NCI-H510A (cell line): ENCODE results near the gene IGFL2.
"Not testable (repeated sequence)": the region's sequence is repeated elsewhere in the genome, so short reads cannot be mapped to it uniquely, and the experiment has no call there.

ENCODE experiments used
- DNase-seq: peaks from one replicate; lab custom pipeline; 2025; lab: John Stamatoyannopoulos, UW

The IGFL2 gene

GRCh38 chr19:46189971-46190888 lies 42.2 kb downstream of the IGFL2 start:
- DNase-seq = no peak

GRCh38 chr19:46191356-46191755 lies 43.3 kb downstream of the IGFL2 start:
- no peak for DNase-seq

GRCh38 chr19:46191972-46192371 lies 43.9 kb downstream of the IGFL2 start:
- DNase-seq = no peak

GRCh38 chr19:46192626-46192991 lies 44.6 kb downstream of the IGFL2 start:
- DNase-seq = not testable (repeated sequence)

- no peak for DNase-seq
Measured at GRCh38 chr19:46192992-46193650, 45.1 kb downstream of the IGFL2 start.

GRCh38 chr19:46193678-46194077 lies 45.6 kb downstream of the IGFL2 start:
- DNase-seq = no peak

- no peak for DNase-seq
Measured at GRCh38 chr19:46195104-46195503, 47.1 kb downstream of the IGFL2 start.

GRCh38 chr19:46195919-46196318 lies 47.9 kb downstream of the IGFL2 start:
- DNase-seq = not testable (repeated sequence)

GRCh38 chr19:46196410-46197124 lies 48.5 kb downstream of the IGFL2 start:
- no peak for DNase-seq

- DNase-seq = no peak
Measured at GRCh38 chr19:46197314-46198070, 49.5 kb downstream of the IGFL2 start.

GRCh38 chr19:46198756-46199155 lies 50.7 kb downstream of the IGFL2 start:
- DNase-seq = no peak

GRCh38 chr19:46201454-46202310 lies 53.6 kb downstream of the IGFL2 start:
- no peak for DNase-seq

- DNase-seq = no peak
Measured at GRCh38 chr19:46202426-46202825, 54.4 kb downstream of the IGFL2 start.

- no peak for DNase-seq
Measured at GRCh38 chr19:46202872-46203860, 55.1 kb downstream of the IGFL2 start.

- no peak for DNase-seq
Measured at GRCh38 chr19:46204008-46204407, 56.0 kb downstream of the IGFL2 start.

- DNase-seq = no peak
Measured at GRCh38 chr19:46205183-46205984, 57.3 kb downstream of the IGFL2 start.

- no peak for DNase-seq
Measured at GRCh38 chr19:46206176-46206575, 58.1 kb downstream of the IGFL2 start.

- no peak for DNase-seq
Measured at GRCh38 chr19:46206682-46207081, 58.6 kb downstream of the IGFL2 start.

GRCh38 chr19:46207858-46208257 lies 59.8 kb downstream of the IGFL2 start:
- not testable (repeated sequence) for DNase-seq
